Endothelial cell (in vitro differentiated cells): ENCODE results near the gene UBE2Q1. TPM values are rescaled to one million over a fixed set of nuclear protein-coding genes. Genes with fewer than 3 reads are reported as not detected.

Experiments used
- DNase-seq: peaks from one replicate; pipeline ENCODE4 v3.0.0; 2021; ENCODE audit warnings: low spot score
- H3K27ac Mint-ChIP-seq: one replicate; pipeline ENCODE4 v1.8.0; 2021; ENCODE audit warnings: mixed read lengths, inconsistent platforms; ENCODE audit not compliant: unreplicated experiment
- H3K27me3 Mint-ChIP-seq: one replicate; pipeline ENCODE4 v1.8.0; 2021; ENCODE audit warnings: mild to moderate bottlenecking, moderate library complexity, mixed read lengths, inconsistent platforms; ENCODE audit not compliant: unreplicated experiment
- H3K36me3 Mint-ChIP-seq: one replicate; pipeline ENCODE4 v1.8.0; 2021; ENCODE audit warnings: mild to moderate bottlenecking, low read depth, mixed read lengths, inconsistent platforms; ENCODE audit not compliant: unreplicated experiment
- H3K4me1 Mint-ChIP-seq: one replicate; pipeline ENCODE4 v1.8.0; 2021; ENCODE audit warnings: mild to moderate bottlenecking, mixed read lengths, inconsistent platforms; ENCODE audit not compliant: unreplicated experiment
- H3K4me3 Mint-ChIP-seq: one replicate; pipeline ENCODE4 v1.8.0; 2021; ENCODE audit warnings: mild to moderate bottlenecking, mixed read lengths, inconsistent platforms; ENCODE audit not compliant: unreplicated experiment
- H3K9me3 Mint-ChIP-seq: one replicate; pipeline ENCODE4 v1.8.0; 2021; ENCODE audit warnings: mixed read lengths, inconsistent platforms; ENCODE audit not compliant: unreplicated experiment
- CTCF ChIP-seq: fragments of 200-600 bp; sonication (generic); IDR thresholded peaks from one replicate; pipeline ENCODE4 v1.5.0; 2021; ENCODE audit warnings: antibody characterized with exemption; ENCODE audit not compliant: unreplicated experiment
- total RNA-seq: library from RNA; stranded (reverse); fragmentation: NEBNext Ultra II Directional; extraction: Animal tissue kit (Norgen Biotek cat#: 25700); gene quantifications from one replicate; pipeline ENCODE4 v1.2.1, GENCODE V29; 2021; ENCODE audit not compliant: unreplicated experiment

Gene UBE2Q1
- total RNA-seq, 1 donor from 2014 or later, result 73.9 TPM

GRCh38 chr1:154571244-154571963 is 12.9 kb upstream of the UBE2Q1 start:
- peaks cover 5% of the 10 kb centered on the region for H3K27me3 Mint-ChIP-seq
- DNase-seq, result no peak
- H3K4me3 Mint-ChIP-seq, result peak overlapping the region; percentile 67
- H3K9me3 Mint-ChIP-seq, result no peaks in the 10 kb centered on the region
- TF ChIP-seq CTCF, result no peak
- H3K36me3 Mint-ChIP-seq, result peaks cover 4% of the 10 kb centered on the region
- H3K4me1 Mint-ChIP-seq, result peaks cover 3% of the 10 kb centered on the region
- H3K27ac Mint-ChIP-seq, result peak overlapping the region; percentile 67

- no peak overlapping the region for H3K27ac Mint-ChIP-seq
- no peak for DNase-seq
- peaks cover 5% of the 10 kb centered on the region for H3K27me3 Mint-ChIP-seq
- no peak for TF ChIP-seq CTCF
- H3K4me3 Mint-ChIP-seq, result peak overlapping the region; percentile 21
- H3K9me3 Mint-ChIP-seq, result no peaks in the 10 kb centered on the region
- H3K36me3 Mint-ChIP-seq, result peaks cover 4% of the 10 kb centered on the region
- peaks cover 3% of the 10 kb centered on the region for H3K4me1 Mint-ChIP-seq
Measured at GRCh38 chr1:154568157-154568815, 9.8 kb upstream of the UBE2Q1 start.

- H3K27me3 Mint-ChIP-seq, result peaks cover 5% of the 10 kb centered on the region
- H3K4me1 Mint-ChIP-seq, result peaks cover 3% of the 10 kb centered on the region
- TF ChIP-seq CTCF, result no peak
- H3K36me3 Mint-ChIP-seq, result peaks cover 4% of the 10 kb centered on the region
- H3K9me3 Mint-ChIP-seq, result no peaks in the 10 kb centered on the region
- peak within 1 kb of the TSS; percentile 30 for H3K27ac Mint-ChIP-seq
- DNase-seq, result peak; percentile 88
- peak within 1 kb of the TSS; percentile 82 for H3K4me3 Mint-ChIP-seq
Measured at GRCh38 chr1:154567386-154568156, 9.1 kb upstream of the UBE2Q1 start, which contains the start of gene CHRNB2. Gene CHRNB2 (plus strand): TSS chr1:154567778. CDS start chr1:154568045, 267 bp downstream.

GRCh38 chr1:154565876-154566275 is 7.4 kb upstream of the UBE2Q1 start:
- no peak for TF ChIP-seq CTCF
- Mint-ChIP-seq H3K27me3 (peaks cover 2% of the 10 kb centered on the region), H3K27ac (no peak overlapping the region), H3K9me3 (no peaks in the 10 kb centered on the region), H3K4me3 (no peak overlapping the region), H3K4me1 (peaks cover 3% of the 10 kb centered on the region), H3K36me3 (no peaks in the 10 kb centered on the region)
- DNase-seq, result no peak
